Measurements from ENCODE around the gene RHBDL1. TPM values are rescaled to one million over a fixed set of nuclear protein-coding genes. Genes with fewer than 3 reads are reported as not detected.

RHBDL1 gene
- total and polyA plus RNA-seq, 2 experiments from 2014 or later = 8.4 to 10.1 TPM

DNA sequence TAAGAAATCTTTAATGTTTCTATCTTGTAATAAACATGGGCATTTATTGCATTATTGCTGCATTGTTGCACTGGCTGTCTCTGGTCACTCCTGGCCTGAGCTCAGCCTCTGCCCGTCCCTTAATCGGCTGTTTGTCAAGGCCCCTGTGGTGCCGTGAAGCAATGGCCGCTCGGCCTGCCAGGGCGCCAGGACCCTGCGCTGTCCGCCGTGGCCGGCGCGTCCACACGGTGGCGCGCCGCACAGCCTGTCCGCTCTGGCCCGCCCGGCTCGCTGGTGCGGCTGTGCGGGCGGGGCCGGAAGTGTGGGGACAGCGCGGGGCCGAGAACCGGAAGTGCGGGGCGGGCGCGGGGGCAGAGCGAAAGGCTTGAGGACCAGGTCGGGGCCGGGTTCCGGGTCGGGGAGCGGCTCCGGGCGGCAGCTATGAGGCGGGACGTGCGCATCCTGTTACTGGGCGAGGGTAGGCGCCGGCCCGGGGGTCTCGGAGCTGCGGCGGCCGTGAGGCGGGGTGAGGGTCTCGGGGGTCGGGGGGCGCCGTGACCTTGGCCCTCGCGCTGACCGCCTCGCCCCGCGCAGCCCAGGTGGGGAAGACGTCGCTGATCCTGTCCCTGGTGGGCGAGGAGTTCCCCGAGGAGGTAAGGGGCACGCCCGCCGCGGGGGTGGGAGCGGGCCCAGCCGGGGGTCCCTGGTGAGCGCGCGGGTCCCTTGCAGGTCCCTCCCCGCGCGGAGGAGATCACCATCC lies 7.5 kb upstream of the RHBDL1 start, which contains the start of gene RHOT2:
Gene RHOT2, plus strand, starts transcription at position 353 of the 739 bp plus-strand sequence. Its CDS starts 68 bp downstream, at position 421.
- DNase-seq (ENCODE audit: low spot score) = peak; percentile 97
- H2AFZ ChIP-seq = no peak within 1 kb of the TSS
- H3K9me2 ChIP-seq (ENCODE audit: insufficient read depth) = no peaks in the 10 kb centered on the region
- H3K36me3 ChIP-seq (ENCODE audit: insufficient read depth) = peaks cover 11% of the 10 kb centered on the region; the same call in 1 of the 2 replicates
- Mint-ChIP-seq H3K4me3 (peak within 1 kb of the TSS; percentile 71), H3K9me3 (no peaks in the 10 kb centered on the region; the same call in 2 of the 3 replicates), H3K27ac (no peak within 1 kb of the TSS; the same call in 1 of the 2 replicates), H3K27me3 (ENCODE audit: insufficient read depth, low read depth, poor library complexity) (peaks cover 2% of the 10 kb centered on the region), H3K36me3 (ENCODE audit: low read depth) (peaks cover 26% of the 10 kb centered on the region), H3K4me1 (no peaks in the 10 kb centered on the region)
- no peaks in the 10 kb centered on the region for H3K27me3 ChIP-seq (ENCODE audit: insufficient read depth)
- peaks cover 7% of the 10 kb centered on the region; the same call in 1 of the 2 replicates for H3F3A ChIP-seq (replicated peaks; ENCODE audit: low read depth)
- H4K20me1 ChIP-seq (replicated peaks; ENCODE audit: insufficient read depth) = peaks cover 3% of the 10 kb centered on the region
- 0 out of 2 replicates have a peak within 1 kb of the TSS, but pooled peaks have one; percentile 45 for H3K27ac ChIP-seq (ENCODE audit: low read depth)
- H3K79me2 ChIP-seq (replicated peaks; ENCODE audit: insufficient read depth) = peaks cover 16% of the 10 kb centered on the region
- ATAC-seq = peak; percentile 93
- peak within 1 kb of the TSS; percentile 88 for H3K4me2 ChIP-seq
- no peak for TF ChIP-seq EZH2phosphoT487 (IDR thresholded peaks at IDR 0.05; ENCODE audit: unreplicated experiment)
- TF ChIP-seq, protein P1, sequence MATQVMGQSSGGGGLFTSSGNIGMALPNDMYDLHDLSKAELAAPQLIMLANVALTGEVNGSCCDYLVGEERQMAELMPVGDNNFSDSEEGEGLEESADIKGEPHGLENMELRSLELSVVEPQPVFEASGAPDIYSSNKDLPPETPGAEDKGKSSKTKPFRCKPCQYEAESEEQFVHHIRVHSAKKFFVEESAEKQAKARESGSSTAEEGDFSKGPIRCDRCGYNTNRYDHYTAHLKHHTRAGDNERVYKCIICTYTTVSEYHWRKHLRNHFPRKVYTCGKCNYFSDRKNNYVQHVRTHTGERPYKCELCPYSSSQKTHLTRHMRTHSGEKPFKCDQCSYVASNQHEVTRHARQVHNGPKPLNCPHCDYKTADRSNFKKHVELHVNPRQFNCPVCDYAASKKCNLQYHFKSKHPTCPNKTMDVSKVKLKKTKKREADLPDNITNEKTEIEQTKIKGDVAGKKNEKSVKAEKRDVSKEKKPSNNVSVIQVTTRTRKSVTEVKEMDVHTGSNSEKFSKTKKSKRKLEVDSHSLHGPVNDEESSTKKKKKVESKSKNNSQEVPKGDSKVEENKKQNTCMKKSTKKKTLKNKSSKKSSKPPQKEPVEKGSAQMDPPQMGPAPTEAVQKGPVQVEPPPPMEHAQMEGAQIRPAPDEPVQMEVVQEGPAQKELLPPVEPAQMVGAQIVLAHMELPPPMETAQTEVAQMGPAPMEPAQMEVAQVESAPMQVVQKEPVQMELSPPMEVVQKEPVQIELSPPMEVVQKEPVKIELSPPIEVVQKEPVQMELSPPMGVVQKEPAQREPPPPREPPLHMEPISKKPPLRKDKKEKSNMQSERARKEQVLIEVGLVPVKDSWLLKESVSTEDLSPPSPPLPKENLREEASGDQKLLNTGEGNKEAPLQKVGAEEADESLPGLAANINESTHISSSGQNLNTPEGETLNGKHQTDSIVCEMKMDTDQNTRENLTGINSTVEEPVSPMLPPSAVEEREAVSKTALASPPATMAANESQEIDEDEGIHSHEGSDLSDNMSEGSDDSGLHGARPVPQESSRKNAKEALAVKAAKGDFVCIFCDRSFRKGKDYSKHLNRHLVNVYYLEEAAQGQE (IDR thresholded peaks at IDR 0.05; ENCODE audit: unreplicated experiment) = no peak
- TF ChIP-seq, protein P2, sequence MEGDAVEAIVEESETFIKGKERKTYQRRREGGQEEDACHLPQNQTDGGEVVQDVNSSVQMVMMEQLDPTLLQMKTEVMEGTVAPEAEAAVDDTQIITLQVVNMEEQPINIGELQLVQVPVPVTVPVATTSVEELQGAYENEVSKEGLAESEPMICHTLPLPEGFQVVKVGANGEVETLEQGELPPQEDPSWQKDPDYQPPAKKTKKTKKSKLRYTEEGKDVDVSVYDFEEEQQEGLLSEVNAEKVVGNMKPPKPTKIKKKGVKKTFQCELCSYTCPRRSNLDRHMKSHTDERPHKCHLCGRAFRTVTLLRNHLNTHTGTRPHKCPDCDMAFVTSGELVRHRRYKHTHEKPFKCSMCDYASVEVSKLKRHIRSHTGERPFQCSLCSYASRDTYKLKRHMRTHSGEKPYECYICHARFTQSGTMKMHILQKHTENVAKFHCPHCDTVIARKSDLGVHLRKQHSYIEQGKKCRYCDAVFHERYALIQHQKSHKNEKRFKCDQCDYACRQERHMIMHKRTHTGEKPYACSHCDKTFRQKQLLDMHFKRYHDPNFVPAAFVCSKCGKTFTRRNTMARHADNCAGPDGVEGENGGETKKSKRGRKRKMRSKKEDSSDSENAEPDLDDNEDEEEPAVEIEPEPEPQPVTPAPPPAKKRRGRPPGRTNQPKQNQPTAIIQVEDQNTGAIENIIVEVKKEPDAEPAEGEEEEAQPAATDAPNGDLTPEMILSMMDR (conservative IDR thresholded peaks at IDR 0.05; ENCODE audit: low read depth in 2 of 2) = peak; percentile 69 to 83
- TF ChIP-seq ZNF331 (CRISPR knock-in tag; IDR thresholded peaks at IDR 0.05; ENCODE audit: low read depth) = no peak
- TF ChIP-seq CREB1 (CRISPR knock-in tag; IDR thresholded peaks at IDR 0.05; ENCODE audit: low read depth) = peak; percentile 73
- peak; percentile 80 for TF ChIP-seq POLR2AphosphoS5 (IDR thresholded peaks at IDR 0.05; ENCODE audit: low read depth)
- TF ChIP-seq NANOG (IDR thresholded peaks at IDR 0.05; ENCODE audit: borderline replicate concordance) = no peak
- TF ChIP-seq EZH2 (IDR thresholded peaks at IDR 0.05; ENCODE audit: low read depth, unreplicated experiment) = no peak
- no peak for TF ChIP-seq JUNB (IDR thresholded peaks at IDR 0.05; ENCODE audit: unreplicated experiment)
- no peak for TF ChIP-seq ZNF114 (CRISPR knock-in tag; IDR thresholded peaks at IDR 0.05)
- TF ChIP-seq, protein P3, sequence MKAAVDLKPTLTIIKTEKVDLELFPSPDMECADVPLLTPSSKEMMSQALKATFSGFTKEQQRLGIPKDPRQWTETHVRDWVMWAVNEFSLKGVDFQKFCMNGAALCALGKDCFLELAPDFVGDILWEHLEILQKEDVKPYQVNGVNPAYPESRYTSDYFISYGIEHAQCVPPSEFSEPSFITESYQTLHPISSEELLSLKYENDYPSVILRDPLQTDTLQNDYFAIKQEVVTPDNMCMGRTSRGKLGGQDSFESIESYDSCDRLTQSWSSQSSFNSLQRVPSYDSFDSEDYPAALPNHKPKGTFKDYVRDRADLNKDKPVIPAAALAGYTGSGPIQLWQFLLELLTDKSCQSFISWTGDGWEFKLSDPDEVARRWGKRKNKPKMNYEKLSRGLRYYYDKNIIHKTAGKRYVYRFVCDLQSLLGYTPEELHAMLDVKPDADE (IDR thresholded peaks at IDR 0.05) = no peak; the same call in 1 of the 2 replicates
- TF ChIP-seq, protein P4, sequence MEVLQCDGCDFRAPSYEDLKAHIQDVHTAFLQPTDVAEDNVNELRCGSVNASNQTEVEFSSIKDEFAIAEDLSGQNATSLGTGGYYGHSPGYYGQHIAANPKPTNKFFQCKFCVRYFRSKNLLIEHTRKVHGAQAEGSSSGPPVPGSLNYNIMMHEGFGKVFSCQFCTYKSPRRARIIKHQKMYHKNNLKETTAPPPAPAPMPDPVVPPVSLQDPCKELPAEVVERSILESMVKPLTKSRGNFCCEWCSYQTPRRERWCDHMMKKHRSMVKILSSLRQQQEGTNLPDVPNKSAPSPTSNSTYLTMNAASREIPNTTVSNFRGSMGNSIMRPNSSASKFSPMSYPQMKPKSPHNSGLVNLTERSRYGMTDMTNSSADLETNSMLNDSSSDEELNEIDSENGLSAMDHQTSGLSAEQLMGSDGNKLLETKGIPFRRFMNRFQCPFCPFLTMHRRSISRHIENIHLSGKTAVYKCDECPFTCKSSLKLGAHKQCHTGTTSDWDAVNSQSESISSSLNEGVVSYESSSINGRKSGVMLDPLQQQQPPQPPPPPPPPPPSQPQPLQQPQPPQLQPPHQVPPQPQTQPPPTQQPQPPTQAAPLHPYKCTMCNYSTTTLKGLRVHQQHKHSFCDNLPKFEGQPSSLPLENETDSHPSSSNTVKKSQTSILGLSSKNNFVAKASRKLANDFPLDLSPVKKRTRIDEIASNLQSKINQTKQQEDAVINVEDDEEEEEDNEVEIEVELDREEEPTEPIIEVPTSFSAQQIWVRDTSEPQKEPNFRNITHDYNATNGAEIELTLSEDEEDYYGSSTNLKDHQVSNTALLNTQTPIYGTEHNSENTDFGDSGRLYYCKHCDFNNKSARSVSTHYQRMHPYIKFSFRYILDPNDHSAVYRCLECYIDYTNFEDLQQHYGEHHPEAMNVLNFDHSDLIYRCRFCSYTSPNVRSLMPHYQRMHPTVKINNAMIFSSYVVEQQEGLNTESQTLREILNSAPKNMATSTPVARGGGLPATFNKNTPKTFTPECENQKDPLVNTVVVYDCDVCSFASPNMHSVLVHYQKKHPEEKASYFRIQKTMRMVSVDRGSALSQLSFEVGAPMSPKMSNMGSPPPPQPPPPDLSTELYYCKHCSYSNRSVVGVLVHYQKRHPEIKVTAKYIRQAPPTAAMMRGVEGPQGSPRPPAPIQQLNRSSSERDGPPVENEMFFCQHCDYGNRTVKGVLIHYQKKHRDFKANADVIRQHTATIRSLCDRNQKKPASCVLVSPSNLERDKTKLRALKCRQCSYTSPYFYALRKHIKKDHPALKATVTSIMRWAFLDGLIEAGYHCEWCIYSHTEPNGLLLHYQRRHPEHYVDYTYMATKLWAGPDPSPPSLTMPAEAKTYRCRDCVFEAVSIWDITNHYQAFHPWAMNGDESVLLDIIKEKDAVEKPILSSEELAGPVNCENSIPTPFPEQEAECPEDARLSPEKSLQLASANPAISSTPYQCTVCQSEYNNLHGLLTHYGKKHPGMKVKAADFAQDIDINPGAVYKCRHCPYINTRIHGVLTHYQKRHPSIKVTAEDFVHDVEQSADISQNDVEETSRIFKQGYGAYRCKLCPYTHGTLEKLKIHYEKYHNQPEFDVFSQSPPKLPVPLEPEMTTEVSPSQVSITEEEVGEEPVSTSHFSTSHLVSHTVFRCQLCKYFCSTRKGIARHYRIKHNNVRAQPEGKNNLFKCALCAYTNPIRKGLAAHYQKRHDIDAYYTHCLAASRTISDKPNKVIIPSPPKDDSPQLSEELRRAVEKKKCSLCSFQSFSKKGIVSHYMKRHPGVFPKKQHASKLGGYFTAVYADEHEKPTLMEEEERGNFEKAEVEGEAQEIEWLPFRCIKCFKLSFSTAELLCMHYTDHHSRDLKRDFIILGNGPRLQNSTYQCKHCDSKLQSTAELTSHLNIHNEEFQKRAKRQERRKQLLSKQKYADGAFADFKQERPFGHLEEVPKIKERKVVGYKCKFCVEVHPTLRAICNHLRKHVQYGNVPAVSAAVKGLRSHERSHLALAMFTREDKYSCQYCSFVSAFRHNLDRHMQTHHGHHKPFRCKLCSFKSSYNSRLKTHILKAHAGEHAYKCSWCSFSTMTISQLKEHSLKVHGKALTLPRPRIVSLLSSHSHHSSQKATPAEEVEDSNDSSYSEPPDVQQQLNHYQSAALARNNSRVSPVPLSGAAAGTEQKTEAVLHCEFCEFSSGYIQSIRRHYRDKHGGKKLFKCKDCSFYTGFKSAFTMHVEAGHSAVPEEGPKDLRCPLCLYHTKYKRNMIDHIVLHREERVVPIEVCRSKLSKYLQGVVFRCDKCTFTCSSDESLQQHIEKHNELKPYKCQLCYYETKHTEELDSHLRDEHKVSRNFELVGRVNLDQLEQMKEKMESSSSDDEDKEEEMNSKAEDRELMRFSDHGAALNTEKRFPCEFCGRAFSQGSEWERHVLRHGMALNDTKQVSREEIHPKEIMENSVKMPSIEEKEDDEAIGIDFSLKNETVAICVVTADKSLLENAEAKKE (CRISPR knock-in tag; IDR thresholded peaks at IDR 0.05) = no peak
- no peak for TF ChIP-seq STAT1 (IDR thresholded peaks at IDR 0.05; ENCODE audit: unreplicated experiment)
- H3K4me3 ChIP-seq = peak within 1 kb of the TSS; percentile 91
- H3K4me1 ChIP-seq (ENCODE audit: insufficient read depth) = no peaks in the 10 kb centered on the region
